H9 (cell line): ENCODE results near the gene ZDHHC24. TPM values are rescaled to one million over a fixed set of nuclear protein-coding genes. Genes with fewer than 3 reads are reported as not detected.

Experiments
- DNase-seq: peaks from one replicate; pipeline ENCODE4 v3.0.0-alpha.2; 2017
- H2AFZ ChIP-seq: one replicate; pipeline ENCODE4 v1.6.1; 2013; ENCODE audit warnings: mild to moderate bottlenecking, low read length, control low read depth, moderate library complexity
- H2AK5ac ChIP-seq: 2 replicates; pipeline ENCODE4 v1.6.1; 2013; ENCODE audit warnings: low read length, control low read depth, mixed read lengths; ENCODE audit not compliant: insufficient read length
- H2BK120ac ChIP-seq: one replicate; pipeline ENCODE4 v1.6.1; 2013; ENCODE audit warnings: low read depth, mild to moderate bottlenecking, low read length, control low read depth, inconsistent platforms; ENCODE audit not compliant: poor library complexity, severe bottlenecking
- H2BK12ac ChIP-seq: 2 replicates; pipeline ENCODE4 v1.6.1; 2013; ENCODE audit warnings: low read length, control low read depth, mixed read lengths, low read depth; ENCODE audit not compliant: insufficient read length
- H2BK15ac ChIP-seq: 2 replicates; pipeline ENCODE4 v1.6.1; 2013; ENCODE audit warnings: low read depth, low read length, control low read depth
- H2BK20ac ChIP-seq: one replicate; pipeline ENCODE4 v1.6.1; 2013; ENCODE audit warnings: low read depth, mild to moderate bottlenecking, low read length, control low read depth, inconsistent platforms; ENCODE audit not compliant: poor library complexity, severe bottlenecking
- H2BK5ac ChIP-seq: 2 replicates; pipeline ENCODE4 v1.6.1; 2013; ENCODE audit warnings: low read length, control low read depth, mixed read lengths; ENCODE audit not compliant: insufficient read length
- H3K14ac ChIP-seq: 2 replicates; pipeline ENCODE4 v1.6.1; 2013; ENCODE audit warnings: low read length, control low read depth; ENCODE audit not compliant: insufficient read depth
- H3K18ac ChIP-seq: 2 replicates; pipeline ENCODE4 v1.6.1; 2013; ENCODE audit warnings: low read depth, mild to moderate bottlenecking, mixed read lengths, low read length, control low read depth; ENCODE audit not compliant: insufficient read length
- H3K23ac ChIP-seq: 2 replicates; pipeline ENCODE4 v1.6.1; 2013; ENCODE audit warnings: low read length, control low read depth, mixed read lengths, low read depth; ENCODE audit not compliant: insufficient read length
- H3K23me2 ChIP-seq: 2 replicates; pipeline ENCODE4 v1.6.1; 2013; ENCODE audit warnings: low read depth, mild to moderate bottlenecking, mixed read lengths, low read length, control low read depth; ENCODE audit not compliant: insufficient read length, poor library complexity, severe bottlenecking
- H3K27ac ChIP-seq: 2 replicates; pipeline ENCODE4 v1.5.1; 2013; ENCODE audit warnings: low read length, control low read depth, mixed read lengths, low read depth; ENCODE audit not compliant: insufficient read length
- H3K27me3 ChIP-seq: 2 replicates; pipeline ENCODE4 v1.6.1; 2013; ENCODE audit warnings: low read length, control low read depth, inconsistent platforms; ENCODE audit not compliant: insufficient read depth
- H3K4ac ChIP-seq: 2 replicates; pipeline ENCODE4 v1.6.1; 2013; ENCODE audit warnings: low read depth, mild to moderate bottlenecking, control low read depth, inconsistent platforms, low read length, moderate library complexity
- H3K4me1 ChIP-seq: 2 replicates; pipeline ENCODE4 v1.6.1; 2013; ENCODE audit warnings: low read length, control low read depth, inconsistent platforms; ENCODE audit not compliant: insufficient read depth
- H3K4me2 ChIP-seq: 2 replicates; pipeline ENCODE4 v1.6.1; 2013; ENCODE audit warnings: low read length, control low read depth, mixed read lengths; ENCODE audit not compliant: insufficient read length, insufficient read depth
- H3K56ac ChIP-seq: 2 replicates; pipeline ENCODE4 v1.6.1; 2013; ENCODE audit warnings: low read depth, mild to moderate bottlenecking, mixed read lengths, low read length, control low read depth; ENCODE audit not compliant: insufficient read length
- H3K79me1 ChIP-seq: 2 replicates; pipeline ENCODE4 v1.6.1; 2013; ENCODE audit warnings: low read depth, mild to moderate bottlenecking, moderate library complexity, low read length, control low read depth, inconsistent platforms; ENCODE audit not compliant: insufficient read depth, poor library complexity, severe bottlenecking
- H3K79me2 ChIP-seq: 2 replicates; pipeline ENCODE4 v1.6.1; 2013; ENCODE audit warnings: low read length, control low read depth, inconsistent platforms; ENCODE audit not compliant: insufficient read depth
- H3K9ac ChIP-seq: 2 replicates; pipeline ENCODE4 v1.6.1; 2013; ENCODE audit warnings: low read length, control low read depth, mixed read lengths; ENCODE audit not compliant: insufficient read length; ENCODE audit errors: extremely low read depth
- H3K9me3 ChIP-seq: one replicate; pipeline ENCODE4 v1.6.1; 2013; ENCODE audit warnings: low read depth, low read length, inconsistent platforms; ENCODE audit not compliant: control insufficient read depth
- H3T11ph ChIP-seq: one replicate; pipeline ENCODE4 v1.6.1; 2013; ENCODE audit warnings: mild to moderate bottlenecking, low read length, control low read depth, inconsistent platforms
- H4K20me1 ChIP-seq: one replicate; pipeline ENCODE4 v1.6.1; 2013; ENCODE audit not compliant: control insufficient read depth, insufficient read length, insufficient read depth
- H4K5ac ChIP-seq: 2 replicates; pipeline ENCODE4 v1.6.1; 2013; ENCODE audit warnings: low read depth, mild to moderate bottlenecking, mixed read lengths, low read length, control low read depth; ENCODE audit not compliant: insufficient read length
- H4K8ac ChIP-seq: replicated peaks from 2 replicates; pipeline ENCODE4 v1.6.1; 2013; ENCODE audit warnings: low read length, control low read depth, mixed read lengths, low read depth; ENCODE audit not compliant: insufficient read length
- H4K91ac ChIP-seq: 2 replicates; pipeline ENCODE4 v1.6.1; 2013; ENCODE audit warnings: low read depth, mild to moderate bottlenecking, moderate library complexity, mixed read lengths, low read length, control low read depth; ENCODE audit not compliant: insufficient read length
- H3K27ac Mint-ChIP-seq, 3 experiments: 2 replicates in 2 of 3; 3 replicates in 1 of 3; pipeline ENCODE4 v1.8.0; 2020 to 2021; ENCODE audit warnings: mixed read lengths in 3 of 3, mild to moderate bottlenecking in 1 of 3, moderate library complexity in 1 of 3
- H3K27me3 Mint-ChIP-seq: 2 replicates; pipeline ENCODE4 v1.8.0; 2021; ENCODE audit warnings: low read depth, mild to moderate bottlenecking, moderate library complexity, mixed read lengths
- H3K36me3 Mint-ChIP-seq, 3 experiments: 2 replicates in 2 of 3; 3 replicates in 1 of 3; pipeline ENCODE4 v1.8.0; 2020 to 2021; ENCODE audit warnings: low read depth in 3 of 3, mixed read lengths in 3 of 3; ENCODE audit not compliant: insufficient read depth in 1 of 3
- H3K4me1 Mint-ChIP-seq, 2 experiments: 2 replicates each; pipeline ENCODE4 v1.8.0; 2020; ENCODE audit warnings: mixed read lengths in 2 of 2
- H3K4me3 Mint-ChIP-seq, 2 experiments: 2 replicates in 1 of 2; 3 replicates in 1 of 2; pipeline ENCODE4 v1.8.0; 2020 to 2021; ENCODE audit warnings: mild to moderate bottlenecking in 2 of 2, mixed read lengths in 2 of 2, moderate library complexity in 1 of 2
- H3K9me3 Mint-ChIP-seq, 2 experiments: 2 replicates in 1 of 2; 3 replicates in 1 of 2; pipeline ENCODE4 v1.8.0; 2020; ENCODE audit warnings: mild to moderate bottlenecking in 2 of 2, mixed read lengths in 2 of 2, moderate library complexity in 1 of 2
- WGBS: extraction: QIAGEN DNeasy Blood & Tissue Kit; methylation state at CpG from one replicate; pipeline ENCODE4 v1.1.7; 2013; ENCODE audit warnings: missing lambda C conversion rate, low lambda C conversion rate, mixed read lengths; ENCODE audit not compliant: insufficient read length; ENCODE audit errors: extremely low coverage; 5-methylcytosine and 5-hydroxymethylcytosine counted together
- total RNA-seq: library from RNA; stranded (reverse); gene quantifications from 2 replicates; pipeline ENCODE4 v1.2.1, GENCODE V29; 2021
- TF ChIP-seq, protein P1 (sequence below): fragments of 200-600 bp; sonication (generic); conservative IDR thresholded peaks from 3 replicates; pipeline ENCODE4 v1.8.0; 2021; ENCODE audit warnings: antibody characterized with exemption, mild to moderate bottlenecking

The ZDHHC24 gene
- total RNA-seq, 1 experiment from 2014 or later, result 8.9 TPM

DNA sequence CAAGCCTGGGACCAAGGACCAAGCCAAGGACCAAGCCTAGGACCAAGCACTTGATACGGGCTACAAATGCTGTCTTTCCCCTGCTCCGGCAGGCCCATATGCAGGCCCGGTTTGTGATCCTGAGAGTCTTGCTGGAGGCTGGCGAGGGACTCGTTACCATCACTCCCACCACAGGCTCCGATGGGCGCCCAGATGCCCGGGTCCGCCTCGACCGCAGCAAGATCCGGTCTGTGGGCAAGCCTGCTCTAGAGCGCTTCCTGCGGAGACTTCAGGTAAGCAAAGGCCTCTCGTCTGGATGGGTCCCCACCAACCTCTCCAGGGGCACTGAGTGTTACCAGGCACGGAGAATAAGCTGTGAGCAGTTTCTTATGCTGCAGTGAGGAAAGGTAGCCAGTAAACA lies 48.6 kb downstream of the ZDHHC24 start:
- H3K27ac Mint-ChIP-seq, result no peak overlapping the region
- no peaks in the 10 kb centered on the region for H3K27me3 Mint-ChIP-seq
- Histone ChIP-seq H3K4me2 (no peak overlapping the region), H2AFZ (no peak overlapping the region), H4K8ac (no peak overlapping the region), H3K23ac (no peak overlapping the region), H4K91ac (no peak overlapping the region), H3K9me3 (no peaks in the 10 kb centered on the region), H3K4ac (no peak overlapping the region), H3K4me1 (no peaks in the 10 kb centered on the region), H3K27me3 (no peaks in the 10 kb centered on the region), H2BK12ac (no peak overlapping the region), H3T11ph (no peak overlapping the region), H3K79me1 (no peaks in the 10 kb centered on the region), H4K5ac (no peak overlapping the region), H4K20me1 (no peaks in the 10 kb centered on the region), H2BK15ac (no peak overlapping the region), H3K23me2 (no peaks in the 10 kb centered on the region), H3K18ac (no peak overlapping the region), H2BK5ac (no peak overlapping the region), H3K27ac (no peak overlapping the region), H2BK120ac (no peak overlapping the region), H3K9ac (no peak overlapping the region), H2AK5ac (no peak overlapping the region), H3K79me2 (no peaks in the 10 kb centered on the region), H3K14ac (no peak overlapping the region), H3K56ac (no peak overlapping the region), H2BK20ac (no peak overlapping the region)
- WGBS, result no CpG with 5 or more reads among the region's 16 CpGs
- H3K4me1 Mint-ChIP-seq, result peaks cover 0 to 4% of the 10 kb centered on the region in 2 experiments; a peak in 2 of 4 replicates
- DNase-seq, result no peak
- H3K9me3 Mint-ChIP-seq, result no peaks in the 10 kb centered on the region
- peaks cover 19 to 56% (median 40%) of the 10 kb centered on the region in 3 experiments; a peak in 6 of 7 replicates for H3K36me3 Mint-ChIP-seq
- H3K4me3 Mint-ChIP-seq, result no peak overlapping the region
- TF ChIP-seq, protein P1, sequence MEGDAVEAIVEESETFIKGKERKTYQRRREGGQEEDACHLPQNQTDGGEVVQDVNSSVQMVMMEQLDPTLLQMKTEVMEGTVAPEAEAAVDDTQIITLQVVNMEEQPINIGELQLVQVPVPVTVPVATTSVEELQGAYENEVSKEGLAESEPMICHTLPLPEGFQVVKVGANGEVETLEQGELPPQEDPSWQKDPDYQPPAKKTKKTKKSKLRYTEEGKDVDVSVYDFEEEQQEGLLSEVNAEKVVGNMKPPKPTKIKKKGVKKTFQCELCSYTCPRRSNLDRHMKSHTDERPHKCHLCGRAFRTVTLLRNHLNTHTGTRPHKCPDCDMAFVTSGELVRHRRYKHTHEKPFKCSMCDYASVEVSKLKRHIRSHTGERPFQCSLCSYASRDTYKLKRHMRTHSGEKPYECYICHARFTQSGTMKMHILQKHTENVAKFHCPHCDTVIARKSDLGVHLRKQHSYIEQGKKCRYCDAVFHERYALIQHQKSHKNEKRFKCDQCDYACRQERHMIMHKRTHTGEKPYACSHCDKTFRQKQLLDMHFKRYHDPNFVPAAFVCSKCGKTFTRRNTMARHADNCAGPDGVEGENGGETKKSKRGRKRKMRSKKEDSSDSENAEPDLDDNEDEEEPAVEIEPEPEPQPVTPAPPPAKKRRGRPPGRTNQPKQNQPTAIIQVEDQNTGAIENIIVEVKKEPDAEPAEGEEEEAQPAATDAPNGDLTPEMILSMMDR, result no peak
